ENCODE data around the gene LRFN4. TPM values are rescaled to one million over a fixed set of nuclear protein-coding genes. Genes with fewer than 3 reads are reported as not detected.

Gene LRFN4
- total and polyA plus RNA-seq, 4 donors, result 0.75 to 3.4 (median 1.5) TPM; not detected in 1

Other genes with a start within 250 kb of the LRFN4 start
- gene RBM14, start 240.4 kb upstream of the LRFN4 start, total RNA-seq, result 10 to 100 TPM; 27.1 to 53.5 TPM
- gene RBM14, start 240.4 kb upstream of the LRFN4 start, polyA plus RNA-seq, result 10 to 100 TPM in 1 of 2 donors, 1 to 10 TPM in 1; 7.0 to 16.7 TPM
- 10 to 100 TPM; 43.3 to 59.2 TPM for gene RBM4, start 218.4 kb upstream of the LRFN4 start, total RNA-seq
- gene RBM4, start 218.4 kb upstream of the LRFN4 start, polyA plus RNA-seq, result 10 to 100 TPM; 36.9 to 49.4 TPM
- gene RBM4B, start 179.2 kb upstream of the LRFN4 start, total RNA-seq, result 10 to 100 TPM; 12.3 to 13.8 TPM
- gene RBM4B, start 179.2 kb upstream of the LRFN4 start, polyA plus RNA-seq, result 1 to 10 TPM; 7.1 to 8.8 TPM
- gene SPTBN2, start 127.8 kb upstream of the LRFN4 start, total RNA-seq, result 100 to 1,000 TPM in 1 of 2 donors, 1 to 10 TPM in 1; 9.6 to 103 TPM
- 10 to 100 TPM; 12.2 to 33.1 TPM for gene SPTBN2, start 127.8 kb upstream of the LRFN4 start, polyA plus RNA-seq
- 1 to 10 TPM; 3.0 to 7.7 TPM for gene RCE1, start 13.6 kb upstream of the LRFN4 start, total RNA-seq
- gene RCE1, start 13.6 kb upstream of the LRFN4 start, polyA plus RNA-seq, result 1 to 10 TPM; 2.9 to 3.4 TPM
- 100 to 1,000 TPM; 144 to 384 TPM for gene PC, start 101.3 kb downstream of the LRFN4 start, total RNA-seq
- gene PC, start 101.3 kb downstream of the LRFN4 start, polyA plus RNA-seq, result 100 to 1,000 TPM; 209 to 583 TPM
- gene C11orf86, start 118.2 kb downstream of the LRFN4 start, total RNA-seq, result not detected
- under 1 TPM in 1 of 2 donors, not detected in 1; 0.18 TPM for gene C11orf86, start 118.2 kb downstream of the LRFN4 start, polyA plus RNA-seq
- 1 to 10 TPM; 1.0 to 1.8 TPM for gene SYT12, start 166.1 kb downstream of the LRFN4 start, total RNA-seq
- 10 to 100 TPM in 1 of 2 donors, under 1 TPM in 1; 0.47 to 12.1 TPM for gene SYT12, start 166.1 kb downstream of the LRFN4 start, polyA plus RNA-seq
- gene RHOD, start 199.8 kb downstream of the LRFN4 start, total RNA-seq, result 10 to 100 TPM in 1 of 2 donors, 1 to 10 TPM in 1; 7.8 to 27.0 TPM
- 10 to 100 TPM; 39.4 to 50.7 TPM for gene RHOD, start 199.8 kb downstream of the LRFN4 start, polyA plus RNA-seq

Measured in liver (tissue), 4 donors.